Stimulated activated CD4-positive, alpha-beta T cell treated with anti-CD3 and anti-CD28 coated beads, Interleukin-4, amount 100 ng/mL, for 24 hours (primary cell): ENCODE results near the gene PLCB4.

ENCODE experiments used
- DNase-seq: peaks from one replicate; pipeline ENCODE4 v3.0.0-alpha.2; 2020

The PLCB4 gene

GRCh38 chr20:9413001-9413400 is 344.1 kb downstream of the PLCB4 start:
- no peak for DNase-seq

GRCh38 chr20:9415426-9415825 is 346.5 kb downstream of the PLCB4 start:
- DNase-seq, result no peak

- DNase-seq, result no peak
Observed at GRCh38 chr20:9416421-9416820, 347.5 kb downstream of the PLCB4 start.

- DNase-seq, result no peak
Observed at GRCh38 chr20:9417665-9418064, 348.8 kb downstream of the PLCB4 start.

- DNase-seq, result no peak
Observed at GRCh38 chr20:9422321-9423057, 353.6 kb downstream of the PLCB4 start.

GRCh38 chr20:9424551-9424950 is 355.7 kb downstream of the PLCB4 start:
- no peak for DNase-seq

GRCh38 chr20:9427430-9428291 is 358.8 kb downstream of the PLCB4 start:
- no peak for DNase-seq

- no peak for DNase-seq
Observed at GRCh38 chr20:9428292-9428607, 359.4 kb downstream of the PLCB4 start.

GRCh38 chr20:9439806-9440205 is 370.9 kb downstream of the PLCB4 start:
- DNase-seq, result no peak

- no peak for DNase-seq
Observed at GRCh38 chr20:9440892-9441291, 372.0 kb downstream of the PLCB4 start.

- DNase-seq, result no peak
Observed at GRCh38 chr20:9441948-9442347, 373.1 kb downstream of the PLCB4 start.

GRCh38 chr20:9442858-9443257 is 374.0 kb downstream of the PLCB4 start:
- no peak for DNase-seq

GRCh38 chr20:9444921-9445320 is 376.0 kb downstream of the PLCB4 start:
- no peak for DNase-seq

- no peak for DNase-seq
Observed at GRCh38 chr20:9447182-9447581, 378.3 kb downstream of the PLCB4 start.

- no peak for DNase-seq
Observed at GRCh38 chr20:9453201-9453600, 384.3 kb downstream of the PLCB4 start.

GRCh38 chr20:9454791-9455190 is 385.9 kb downstream of the PLCB4 start:
- no peak for DNase-seq

GRCh38 chr20:9457136-9457535 is 388.2 kb downstream of the PLCB4 start:
- DNase-seq, result no peak

GRCh38 chr20:9458138-9458796 is 389.4 kb downstream of the PLCB4 start:
- DNase-seq, result no peak

- DNase-seq, result no peak
Observed at GRCh38 chr20:9460518-9460917, 391.6 kb downstream of the PLCB4 start.

GRCh38 chr20:9467995-9468394 is 399.1 kb downstream of the PLCB4 start:
- DNase-seq, result no peak

GRCh38 chr20:9474835-9475415 is 406.0 kb downstream of the PLCB4 start:
- no peak for DNase-seq

- DNase-seq, result no peak
Observed at GRCh38 chr20:9475456-9475855, 406.6 kb downstream of the PLCB4 start.

- no peak for DNase-seq
Observed at GRCh38 chr20:9476174-9476573, 407.3 kb downstream of the PLCB4 start.

GRCh38 chr20:9476637-9477036 is 407.8 kb downstream of the PLCB4 start:
- DNase-seq, result no peak
